T-helper 1 cell treated with Interleukin-12 subunit alpha and Interleukin-12 subunit beta and Interleukin-4 antibody, amounts not matched to agents 30 ng/mL and 1 ng/mL, for 36 hours (primary cell): ENCODE results near the gene SS18L1. TPM values are rescaled to one million over a fixed set of nuclear protein-coding genes. Genes with fewer than 3 reads are reported as not detected.

ENCODE experiments used
- intact Hi-C: fragments of 100-400 bp; cut with micrococcal nuclease; formaldehyde crosslinking; loops from one replicate; pipeline ENCODE4 v1.15.1; 2024
- total RNA-seq: library from RNA; stranded (reverse); gene quantifications from 2 replicates; pipeline ENCODE4 v1.2.3, GENCODE V29; 2022

The SS18L1 gene
- total RNA-seq, 1 donor from 2014 or later = 19.7 TPM

DNA sequence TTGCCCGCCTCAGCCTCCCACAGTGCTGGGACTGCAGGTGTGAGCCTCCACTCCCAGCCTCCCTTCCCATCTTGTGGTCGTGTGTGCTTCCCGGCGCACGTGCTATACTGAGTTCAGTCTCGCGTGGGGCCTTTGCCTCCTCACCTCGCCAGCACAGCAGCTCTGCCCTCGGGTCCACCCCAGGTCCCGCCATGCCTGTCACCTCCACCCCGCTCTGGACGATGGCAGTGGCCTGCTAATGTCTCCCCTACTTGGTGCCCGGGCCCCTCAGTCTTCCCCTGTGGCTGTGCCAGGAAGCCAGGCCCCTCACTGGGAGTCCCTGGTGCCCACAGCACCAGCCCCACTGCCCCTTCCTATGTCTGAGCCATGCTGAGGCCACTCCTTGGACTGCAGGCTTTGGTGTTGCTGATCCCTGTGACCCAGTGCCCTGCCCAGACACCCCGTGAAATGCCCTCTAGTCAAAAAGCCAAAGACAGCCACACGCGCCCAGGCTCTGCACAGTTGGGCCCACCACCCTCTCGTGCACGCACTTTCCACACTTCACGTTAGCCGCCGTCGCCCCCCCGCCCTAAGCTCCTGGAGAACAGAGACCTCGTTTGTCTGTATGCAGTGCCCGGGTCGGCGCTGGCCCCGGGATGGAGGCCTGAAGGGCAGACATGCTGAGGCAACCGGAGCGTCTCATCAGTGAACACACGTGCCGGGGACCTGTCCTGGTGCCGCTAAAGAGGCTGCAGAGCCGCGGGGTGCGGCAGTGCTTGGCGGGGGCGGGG is 62.2 kb downstream of the SS18L1 start:
- intact Hi-C loops = no loop called here

DNA sequence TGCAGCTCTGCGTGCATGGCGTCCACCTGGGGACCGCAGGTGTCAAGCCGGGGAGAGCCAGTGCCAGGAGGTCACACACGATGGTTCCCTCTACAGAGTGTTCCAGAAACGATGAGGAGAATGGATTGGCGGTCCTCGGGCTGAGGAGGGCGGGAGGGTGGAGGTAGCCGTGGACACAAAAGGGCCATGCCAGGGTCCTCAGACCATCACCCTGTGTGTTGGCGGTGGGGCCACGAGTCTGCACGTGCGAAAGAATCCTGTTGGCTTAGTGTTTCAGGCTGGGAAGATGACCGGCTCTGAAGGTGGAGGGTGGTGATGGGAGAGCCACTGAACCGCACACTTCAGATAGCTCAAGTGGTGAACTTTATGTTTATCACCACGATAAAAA is 62.8 kb downstream of the SS18L1 start:
- intact Hi-C loops = no loop called here

DNA sequence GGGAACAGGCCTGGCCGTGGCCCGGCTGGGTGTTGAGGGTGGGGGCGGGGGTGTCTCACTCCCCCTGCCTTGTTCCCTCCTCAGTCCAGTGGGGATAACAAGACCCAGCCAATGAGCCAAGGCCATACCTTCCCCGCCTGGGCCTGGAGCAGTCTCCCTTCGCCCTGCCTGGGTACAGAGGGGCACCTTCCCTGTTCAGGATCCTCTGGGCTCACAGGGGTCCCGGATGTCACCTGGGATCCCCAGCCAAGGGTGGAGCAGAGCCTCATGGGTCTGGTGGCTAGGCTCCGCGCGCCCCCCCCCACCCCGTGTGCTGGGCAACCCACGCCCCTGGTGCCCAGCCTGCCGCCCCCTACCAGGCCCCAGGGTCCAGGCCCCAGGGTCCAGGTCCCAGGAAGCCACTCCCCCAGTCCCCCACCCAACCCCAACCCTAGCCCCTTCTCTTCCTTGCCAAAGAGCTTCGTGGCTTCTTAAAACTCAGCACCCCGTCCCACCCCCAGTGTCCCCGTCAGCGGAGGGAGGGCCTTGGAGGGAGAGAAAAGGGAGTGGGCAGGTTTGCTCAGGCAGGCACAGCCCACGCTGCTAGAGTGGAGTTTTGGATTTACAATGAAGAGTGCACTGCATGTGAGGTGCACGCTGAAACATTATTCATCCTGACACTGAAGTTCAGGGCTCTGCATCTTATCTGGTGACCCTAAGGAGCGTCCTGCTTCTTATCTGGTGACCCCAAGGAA is 64.7 kb downstream of the SS18L1 start:
- intact Hi-C loops = no loop called here

DNA sequence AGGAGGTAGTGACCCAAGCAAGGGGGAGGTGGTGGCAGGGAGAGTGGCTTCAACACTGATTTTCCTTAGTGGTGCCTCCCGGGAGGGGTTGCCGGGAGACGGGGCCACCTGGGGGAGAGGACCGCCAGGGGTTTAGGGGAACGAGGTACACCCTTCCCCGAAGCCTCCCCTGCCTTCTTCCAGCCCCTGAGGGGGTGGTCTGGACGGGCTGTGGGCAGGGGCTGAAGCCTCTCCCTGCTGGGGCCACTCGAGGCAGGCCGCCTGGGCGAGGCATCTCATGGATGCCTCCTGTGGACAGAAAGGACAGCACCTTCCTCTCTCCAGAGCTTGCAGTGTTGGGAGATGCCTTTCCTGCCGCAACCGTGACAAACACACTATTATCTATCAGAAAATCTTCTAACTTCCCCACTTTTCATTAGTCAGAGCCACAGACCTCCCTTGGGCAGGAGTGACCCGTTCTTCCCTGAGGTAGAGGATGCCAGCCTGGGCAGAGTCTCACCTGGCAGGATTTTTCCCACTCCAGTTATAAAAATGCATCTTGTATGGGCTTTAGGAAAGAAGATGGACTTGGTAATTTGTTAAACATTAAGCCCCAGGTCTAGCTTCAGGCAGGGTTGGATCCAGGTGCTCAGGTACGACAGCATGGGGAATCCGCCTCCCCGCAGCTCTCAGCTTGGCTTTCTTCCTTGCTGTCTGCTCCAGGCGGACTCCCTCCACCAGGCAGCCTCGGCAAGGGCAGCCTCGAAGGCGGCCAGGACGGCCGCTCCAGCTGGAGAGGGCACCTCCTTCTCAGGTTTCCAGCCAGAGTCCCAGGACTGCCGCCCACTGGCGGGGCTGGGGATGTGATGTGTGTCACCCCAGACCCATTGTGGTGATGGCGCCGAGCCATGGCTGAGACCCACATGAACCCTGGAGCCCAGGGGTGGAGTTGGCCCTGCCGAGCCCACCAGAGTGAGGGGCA is 65.5 kb downstream of the SS18L1 start:
- intact Hi-C loops = no loop called here

DNA sequence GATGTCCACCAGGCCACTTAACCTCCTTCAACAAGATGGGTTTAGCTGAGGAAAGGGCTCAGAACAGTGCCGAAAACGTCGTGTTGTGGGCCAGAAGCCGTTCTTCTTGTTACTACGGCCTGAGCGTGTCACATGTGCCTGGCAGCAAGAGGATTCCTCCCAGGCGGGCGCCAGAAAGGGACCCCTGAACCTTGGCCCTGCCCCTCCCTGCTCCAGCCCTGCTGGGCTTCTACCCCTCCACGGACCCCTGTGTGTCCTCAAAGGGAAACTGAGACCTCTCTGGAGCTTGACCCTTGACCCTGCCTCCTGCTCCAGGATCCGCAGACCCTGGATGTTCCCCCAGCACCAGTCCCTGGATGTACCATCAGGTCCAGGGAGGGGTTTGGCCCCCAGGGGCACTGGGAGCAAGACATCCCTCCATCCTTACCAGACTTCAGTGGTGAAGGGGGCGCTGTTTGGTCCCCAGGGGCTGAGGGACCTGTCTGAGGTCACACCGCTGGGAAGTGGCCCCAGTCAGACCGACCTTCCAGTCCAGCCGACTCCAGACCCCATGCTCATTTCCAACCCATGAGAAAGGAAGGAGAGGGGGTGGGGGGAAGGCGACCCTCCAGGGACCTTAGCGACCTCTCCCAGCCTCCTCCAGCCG is 66.4 kb downstream of the SS18L1 start:
- intact Hi-C loops = no loop called here

DNA sequence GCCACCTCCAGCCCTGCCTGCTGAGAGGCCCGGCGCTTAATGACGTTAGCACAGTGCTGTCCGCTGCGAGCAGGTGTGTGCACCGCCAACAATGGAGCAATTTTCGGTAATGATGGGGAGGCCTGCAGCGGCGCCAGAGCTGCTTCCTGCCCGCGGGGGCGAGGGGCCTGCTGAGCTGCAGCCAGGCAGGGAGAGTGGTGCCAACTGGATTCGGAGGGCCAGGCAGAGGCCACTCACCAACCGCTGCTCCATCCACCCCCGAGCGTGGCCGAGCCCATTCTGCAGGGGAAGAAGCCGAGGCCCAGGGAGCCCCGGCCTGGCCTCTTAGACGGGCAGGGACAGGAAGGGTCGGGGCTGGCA is 66.9 kb downstream of the SS18L1 start:
- intact Hi-C loops = no loop called here

DNA sequence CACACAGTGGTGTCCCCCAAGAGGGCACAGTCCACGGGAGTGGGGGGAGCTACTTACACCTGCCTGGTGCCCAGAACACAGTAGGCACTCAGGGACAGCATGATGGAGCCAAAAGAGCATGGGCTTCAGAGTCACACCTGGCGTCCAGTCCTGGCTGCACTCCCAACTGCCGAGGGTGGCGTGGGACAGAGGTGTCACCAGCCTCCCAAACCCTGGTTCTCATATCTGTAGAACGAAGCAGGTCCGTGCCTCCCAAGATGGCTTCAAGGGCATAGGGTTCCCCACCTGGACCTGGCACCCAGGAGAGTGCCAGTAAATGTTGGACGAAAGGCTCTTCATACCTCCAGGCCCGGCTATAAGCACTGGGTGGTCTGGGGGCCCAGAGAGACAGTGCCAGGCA is 67.6 kb downstream of the SS18L1 start:
- intact Hi-C loops = no loop called here

DNA sequence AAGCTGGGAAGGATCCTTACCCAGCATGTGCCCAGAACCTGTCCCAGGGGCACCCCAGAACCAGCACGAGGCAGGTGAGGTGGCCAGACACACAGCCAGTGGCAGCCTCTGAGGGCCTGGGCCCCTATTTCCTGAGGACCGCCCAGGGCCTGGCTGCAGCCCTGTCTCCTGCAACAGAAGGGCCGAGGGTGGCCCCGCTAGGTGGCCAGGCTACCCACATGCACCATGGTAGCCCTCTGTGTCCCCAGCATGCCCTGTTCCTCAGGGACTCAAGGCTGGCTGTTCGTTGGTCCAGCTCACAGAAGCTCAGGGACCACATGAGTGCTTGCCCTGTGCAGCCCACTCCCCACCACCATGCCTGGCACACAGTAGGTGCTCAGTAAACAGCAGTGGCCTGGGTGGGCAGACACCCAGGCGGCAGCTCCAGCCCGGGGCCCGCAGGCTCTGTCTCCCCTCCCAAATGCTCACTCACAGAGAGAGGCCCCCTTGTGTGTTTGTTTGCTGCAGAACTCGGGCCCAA is 68.3 kb downstream of the SS18L1 start:
- intact Hi-C loops = no loop called here

DNA sequence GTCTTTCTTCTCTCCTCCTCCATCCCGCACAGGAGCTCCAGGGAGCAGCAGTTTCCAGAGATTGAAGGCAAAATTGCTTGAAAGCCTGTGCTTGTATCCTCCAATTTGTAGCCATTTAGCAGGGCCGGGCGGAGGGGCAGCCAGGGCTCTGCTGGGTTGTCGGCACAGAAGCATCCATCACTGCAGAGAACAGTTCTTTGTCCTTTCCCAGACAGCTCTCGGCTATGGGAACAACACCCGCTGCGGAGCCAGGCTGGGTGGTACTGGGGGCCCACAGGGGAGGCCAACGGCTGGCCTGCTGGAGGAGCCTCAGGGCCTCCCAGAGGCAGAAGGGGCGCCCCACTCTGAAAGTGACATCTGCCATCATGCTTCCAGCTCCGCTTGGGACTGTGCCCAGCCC is 68.7 kb downstream of the SS18L1 start:
- intact Hi-C loops = no loop called here

DNA sequence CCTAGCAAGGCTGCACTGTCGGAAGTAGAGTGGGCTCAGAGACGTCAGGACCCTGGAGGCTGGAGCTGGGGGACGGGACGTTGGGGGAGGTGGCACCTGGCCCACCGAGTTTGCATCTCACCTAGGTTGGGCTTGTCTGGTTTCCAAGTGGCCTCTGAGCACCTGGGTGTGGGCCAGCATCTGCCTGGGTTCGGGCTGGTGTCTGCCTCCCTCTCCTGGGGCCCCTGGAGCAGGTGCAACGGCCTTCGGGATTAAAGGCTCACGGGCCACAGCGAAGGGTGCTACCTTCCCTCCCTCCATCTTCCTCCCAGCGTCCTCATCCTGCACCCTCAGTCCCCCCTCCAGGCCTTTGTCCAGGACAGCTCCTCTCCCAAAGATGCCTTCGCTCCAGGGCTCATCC is 70.5 kb downstream of the SS18L1 start:
- intact Hi-C loops = no loop called here

DNA sequence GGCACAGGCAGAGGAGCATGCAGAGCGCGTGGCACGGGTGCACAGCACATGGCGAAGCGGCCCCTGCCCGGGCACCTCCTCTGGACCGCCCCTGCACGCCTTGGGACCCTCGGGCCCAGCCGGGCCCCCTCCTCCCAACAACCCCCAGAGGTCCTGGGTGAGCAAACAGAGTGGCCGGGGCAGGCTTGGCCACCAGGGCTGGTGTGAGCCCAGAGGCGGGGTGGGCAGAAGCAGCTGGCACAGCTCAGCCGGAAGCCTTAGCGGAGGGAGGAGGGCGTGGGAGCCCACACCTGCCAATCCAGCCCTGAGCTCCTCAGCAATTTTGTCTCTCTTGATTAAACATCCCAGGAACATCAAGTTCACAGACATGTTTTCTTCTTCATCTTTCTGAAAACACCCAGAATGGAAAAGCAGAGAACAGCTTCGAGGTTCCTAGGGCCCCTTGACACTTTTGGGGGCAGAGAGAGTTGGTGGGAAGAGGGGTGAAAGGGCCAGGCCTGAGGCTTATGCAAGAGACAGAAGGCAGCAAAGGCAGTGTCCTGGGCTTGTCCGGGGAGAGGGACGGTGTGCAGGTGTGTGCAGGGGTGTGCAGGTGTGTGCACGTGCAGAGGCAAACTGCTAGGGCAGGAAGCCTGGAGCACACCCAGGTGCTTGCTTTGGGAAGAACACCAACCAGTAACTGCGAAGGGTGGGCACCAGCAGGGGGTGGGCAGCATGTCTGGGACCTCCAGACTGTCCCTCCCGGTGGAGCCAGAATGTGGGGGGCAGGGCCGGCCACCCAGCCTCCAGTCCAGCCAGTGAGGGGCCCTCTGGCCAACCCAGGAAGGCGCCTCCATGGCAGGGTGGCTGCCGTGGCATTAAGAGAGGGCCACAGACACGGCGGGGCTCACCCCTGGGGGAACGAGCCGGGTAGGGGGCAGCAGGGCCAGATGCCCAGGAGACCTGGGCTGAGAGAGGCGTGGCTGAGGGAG is 71.7 kb downstream of the SS18L1 start:
- intact Hi-C loops = no loop called here

DNA sequence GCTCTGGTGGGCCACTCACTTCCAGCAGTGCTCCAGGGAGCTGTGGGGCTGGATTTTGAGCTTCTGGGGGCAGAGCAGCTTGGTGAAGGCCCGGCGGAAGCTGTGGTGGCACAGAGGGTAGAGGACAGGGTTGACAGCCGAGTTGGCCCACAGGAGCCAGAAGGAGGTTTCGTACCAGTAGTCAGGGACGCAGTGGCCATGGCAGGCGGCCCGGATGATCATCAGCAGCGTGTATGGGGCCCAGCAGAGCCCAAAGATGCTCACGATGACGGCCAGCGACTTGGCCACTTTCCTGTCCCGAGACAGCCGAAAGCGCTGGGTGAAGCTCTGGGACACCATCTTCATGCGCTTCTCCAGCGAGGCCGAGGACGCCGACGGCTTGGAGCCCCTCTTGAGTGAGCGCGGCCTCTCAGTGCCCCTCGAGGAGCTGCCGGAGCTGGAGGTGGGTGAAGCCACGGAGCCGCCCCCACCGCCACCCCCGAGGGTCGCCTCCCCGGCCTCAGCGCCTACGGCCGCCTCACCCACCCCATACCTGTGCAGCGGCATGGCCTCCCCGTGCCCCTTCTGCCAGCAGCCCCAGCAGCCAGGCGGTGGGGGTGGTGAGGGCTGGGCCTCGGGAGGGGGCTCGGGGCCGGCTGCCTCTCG is 72.5 kb downstream of the SS18L1 start:
- intact Hi-C loops = no loop called here

DNA sequence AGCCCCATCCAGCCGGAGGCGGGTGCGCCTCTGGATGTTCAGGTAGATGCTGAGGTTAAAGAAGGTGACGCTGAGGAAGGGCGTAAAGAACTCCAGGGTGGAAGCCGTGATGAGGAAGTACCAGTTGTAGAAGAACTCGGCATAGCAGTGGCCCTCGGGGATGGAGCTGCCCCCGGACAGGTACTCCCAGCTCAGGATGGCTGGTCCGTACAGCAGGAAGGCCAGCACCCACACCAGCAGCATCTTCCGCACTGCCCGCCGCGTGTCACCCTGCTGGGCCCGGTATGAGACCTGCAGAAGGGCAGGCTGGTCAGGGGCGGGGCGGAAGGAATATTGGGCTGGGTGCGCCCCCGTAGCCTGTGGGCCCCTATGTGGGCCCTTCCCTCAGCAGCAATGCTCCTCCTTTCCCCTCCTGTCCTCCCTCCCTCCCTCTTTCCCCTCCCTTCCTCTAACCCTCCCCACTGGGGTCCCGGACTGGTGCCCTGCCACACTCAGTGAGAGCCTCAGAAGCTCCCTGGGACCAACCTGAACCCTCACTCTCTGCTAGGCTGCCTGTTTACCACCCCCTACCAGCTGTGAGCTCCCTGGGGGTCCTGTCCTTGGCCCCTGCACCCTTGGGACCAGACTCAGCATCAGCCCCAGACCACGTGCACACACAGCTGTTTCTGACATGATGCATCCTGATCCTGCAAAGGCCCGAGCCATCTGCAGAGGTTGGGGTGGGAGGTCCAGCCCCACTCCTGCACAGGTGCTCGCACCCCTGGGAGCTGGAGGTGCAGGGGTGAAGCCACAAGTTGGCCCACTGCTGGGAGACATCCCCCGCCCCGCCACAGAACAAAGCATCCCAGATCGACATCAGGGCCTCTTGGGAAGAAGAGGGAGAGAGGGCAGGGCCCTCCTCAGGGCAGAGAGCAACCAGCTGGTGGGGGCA is 73.3 kb downstream of the SS18L1 start:
- intact Hi-C loops = no loop called here

DNA sequence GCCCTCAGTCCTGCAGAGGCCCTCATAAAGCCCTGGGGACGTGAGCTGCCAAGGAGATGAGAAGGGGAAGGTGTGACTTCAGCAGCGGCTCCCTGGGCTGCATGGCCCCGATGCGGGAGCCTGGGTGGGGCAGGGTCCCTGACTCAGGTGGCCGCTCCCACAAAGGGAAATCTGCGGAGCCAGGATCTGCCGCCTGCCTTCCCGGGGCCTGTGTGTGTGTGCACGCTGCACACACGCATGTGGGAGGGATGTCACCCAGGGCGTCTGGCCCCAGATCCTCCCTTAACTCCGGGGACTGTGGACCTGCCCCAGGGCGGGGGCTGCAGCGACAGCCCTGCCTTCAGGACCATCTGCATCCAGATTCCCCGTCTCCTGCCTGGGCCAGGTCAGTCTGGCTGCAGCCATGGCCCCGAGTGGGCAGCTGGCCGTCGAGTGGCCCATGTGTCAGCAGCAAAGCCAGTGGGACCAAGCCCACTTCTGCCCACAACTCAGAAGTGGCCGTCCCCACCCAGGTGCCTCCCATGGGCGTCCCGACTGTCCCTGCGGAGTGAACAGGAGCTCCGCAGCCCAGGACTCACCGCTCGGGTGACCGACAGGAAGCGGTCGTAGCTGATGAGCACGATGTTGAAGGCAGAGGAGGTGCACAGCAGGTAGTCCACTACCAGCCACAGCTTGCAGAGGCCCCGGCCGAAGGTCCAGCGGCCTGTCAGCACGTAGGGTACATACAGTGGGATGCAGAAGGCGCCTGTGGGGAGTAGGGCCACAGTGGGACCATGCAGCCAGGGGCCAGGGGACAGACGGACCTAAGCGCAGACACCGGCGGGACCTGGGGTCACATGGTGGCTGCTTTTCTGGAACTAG is 74.6 kb downstream of the SS18L1 start:
- intact Hi-C loops = no loop called here

DNA sequence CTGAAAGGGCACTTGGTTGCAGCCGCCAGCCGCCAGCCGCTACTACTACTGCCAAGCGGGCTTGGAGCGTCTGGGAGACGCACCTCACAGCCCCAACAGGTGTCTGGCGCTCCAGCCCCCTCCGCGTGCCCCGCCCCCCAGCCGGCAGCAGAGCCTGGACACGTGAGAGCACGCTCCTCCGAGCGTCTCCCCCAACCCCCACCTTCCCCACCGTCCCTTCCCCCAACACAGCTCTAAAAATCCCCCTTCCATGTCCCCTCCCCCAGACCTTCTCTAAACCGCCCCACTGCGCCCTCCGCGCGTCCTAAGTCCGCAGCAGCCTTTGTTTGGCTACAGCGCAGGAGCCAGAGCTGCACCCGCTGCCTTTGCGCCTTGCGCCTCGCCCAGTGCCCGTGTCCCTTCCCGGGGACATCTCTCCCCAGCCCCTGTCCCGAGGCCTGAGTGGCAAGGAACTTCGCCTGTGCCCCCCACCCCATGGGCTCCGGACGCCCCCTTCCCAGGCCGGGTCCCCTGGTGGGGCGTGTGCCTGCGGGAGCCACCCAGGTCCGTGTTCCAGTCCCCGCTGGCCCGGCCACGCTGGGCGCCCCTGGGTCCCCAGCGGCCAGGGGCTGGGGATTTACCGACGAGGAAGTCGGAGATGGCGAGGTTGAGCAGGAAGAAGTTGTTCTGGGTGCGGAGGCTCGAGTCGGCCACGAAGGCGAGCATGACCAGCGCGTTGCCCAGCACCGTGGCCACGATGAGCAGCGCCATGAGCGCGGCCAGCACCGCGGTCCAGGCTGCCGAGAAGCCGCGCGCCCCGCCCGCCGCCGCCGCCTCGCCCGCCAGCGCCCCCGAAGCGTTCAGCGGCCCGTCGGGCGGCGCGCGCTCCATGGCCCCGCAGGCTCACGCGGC is 75.8 kb downstream of the SS18L1 start:
- intact Hi-C loops = no loop called here

DNA sequence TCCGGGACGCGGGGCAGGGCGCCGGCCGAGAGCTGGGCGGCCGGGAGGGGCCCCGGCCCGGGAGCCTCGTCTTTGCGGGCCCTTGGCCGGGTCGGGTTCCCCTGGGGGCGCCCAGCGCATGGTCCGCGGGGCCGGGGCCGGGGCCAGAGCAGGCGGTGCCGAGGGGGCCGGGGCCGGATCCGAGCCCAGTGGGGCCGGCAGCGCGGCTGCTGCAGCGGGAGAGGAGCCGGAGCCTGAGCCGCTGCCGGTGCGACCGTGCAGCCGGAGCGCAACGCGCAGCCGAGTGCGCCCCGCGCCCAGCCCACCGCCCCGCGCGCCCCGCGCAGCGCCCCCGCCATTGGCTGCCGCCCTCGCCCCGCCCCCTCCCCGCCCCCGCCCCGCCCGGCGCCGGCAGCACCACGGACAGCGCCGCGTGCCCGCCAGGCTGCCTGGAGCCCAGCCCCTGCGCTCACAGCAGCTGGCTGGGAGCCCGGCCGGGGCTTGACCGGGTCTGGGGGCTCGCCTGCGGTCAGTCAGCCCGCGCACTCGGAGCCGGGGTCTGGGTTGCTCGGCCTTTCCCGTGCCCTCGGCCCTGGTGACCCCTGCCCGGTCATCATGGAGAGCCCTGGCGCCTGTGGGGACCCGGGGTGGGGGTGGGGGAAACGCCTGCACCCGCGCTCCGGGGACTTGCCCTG is 76.6 kb downstream of the SS18L1 start, which contains the start of gene HRH3:
Gene HRH3 (minus strand): TSS at position 287 of the 674 bp plus-strand sequence. CDS start 308 bp downstream, outside the sequence.
- intact Hi-C loops = loop anchor here (1.0 kb wide), 2 partner anchors 18 to 38 kb away; partner anchors contain the start of gene OSBPL2
